Peyer's patch (tissue), 4 donors: ENCODE data around the gene FOXF1.

ENCODE experiments used
- POLR2A ChIP-seq, 2 donors: fragments of 450-650 bp; IDR thresholded peaks; one replicate each; pipeline ENCODE4 v1.5.1; 2017; ENCODE audit warnings: antibody characterized with exemption in 2 of 2, mild to moderate bottlenecking in 2 of 2, moderate library complexity in 2 of 2
- TF ChIP-seq, protein P1 (sequence below), 6 experiments: fragments of 450-650 bp in 4 of 6; fragments of 200-600 bp in 2 of 6; sonication (generic) in 1 of 6; IDR thresholded peaks; one replicate each; pipeline ENCODE4 v1.5.1; 2017 to 2019; ENCODE audit warnings: antibody characterized with exemption in 6 of 6, mild to moderate bottlenecking in 3 of 6, moderate library complexity in 1 of 6

DNA sequence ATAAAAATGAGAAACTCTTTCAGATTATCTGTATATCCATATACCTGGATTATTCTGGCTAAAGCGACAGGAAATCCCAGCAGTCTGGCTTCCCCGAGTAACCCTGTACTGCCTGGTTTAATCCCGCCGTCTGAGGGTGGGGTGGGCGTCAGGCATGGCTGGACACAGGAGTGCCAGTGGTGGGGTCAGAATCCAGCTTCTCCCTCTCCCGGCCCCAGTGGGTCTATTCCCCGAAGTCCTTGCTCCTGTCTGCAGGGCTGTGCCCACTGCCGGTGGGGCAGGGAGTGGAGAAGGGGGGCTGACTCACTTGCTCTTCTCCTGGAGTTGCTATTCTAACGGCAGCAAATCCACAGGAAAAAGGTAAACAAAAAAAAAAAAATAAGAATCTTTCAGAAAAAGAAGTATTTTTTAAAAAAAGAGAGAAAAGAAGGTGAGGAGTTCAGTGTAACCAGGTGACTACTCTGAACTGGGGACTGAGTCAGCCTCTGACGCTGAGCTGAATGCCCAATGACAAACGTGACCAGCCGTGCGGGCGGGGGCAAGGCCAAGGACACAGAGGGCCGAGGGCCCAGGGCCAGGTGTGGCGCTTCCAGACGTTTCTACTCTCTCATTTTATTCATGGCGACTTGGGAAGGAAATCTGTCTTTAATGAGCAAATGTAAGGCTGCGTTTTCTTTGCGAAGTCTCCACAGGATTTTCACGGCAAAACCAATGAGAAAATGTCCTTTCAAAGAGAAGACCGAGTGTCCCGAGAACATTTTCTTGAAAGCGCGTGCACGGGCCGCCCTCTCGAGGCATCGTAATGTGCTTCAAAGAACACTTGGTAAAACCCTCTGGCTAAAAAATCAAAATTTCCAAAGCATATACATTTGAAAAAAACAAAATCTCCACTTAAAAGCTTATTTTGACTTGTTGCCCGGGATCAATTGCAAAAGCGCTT is 20.2 kb downstream of the FOXF1 start:
- TF ChIP-seq, protein P1, sequence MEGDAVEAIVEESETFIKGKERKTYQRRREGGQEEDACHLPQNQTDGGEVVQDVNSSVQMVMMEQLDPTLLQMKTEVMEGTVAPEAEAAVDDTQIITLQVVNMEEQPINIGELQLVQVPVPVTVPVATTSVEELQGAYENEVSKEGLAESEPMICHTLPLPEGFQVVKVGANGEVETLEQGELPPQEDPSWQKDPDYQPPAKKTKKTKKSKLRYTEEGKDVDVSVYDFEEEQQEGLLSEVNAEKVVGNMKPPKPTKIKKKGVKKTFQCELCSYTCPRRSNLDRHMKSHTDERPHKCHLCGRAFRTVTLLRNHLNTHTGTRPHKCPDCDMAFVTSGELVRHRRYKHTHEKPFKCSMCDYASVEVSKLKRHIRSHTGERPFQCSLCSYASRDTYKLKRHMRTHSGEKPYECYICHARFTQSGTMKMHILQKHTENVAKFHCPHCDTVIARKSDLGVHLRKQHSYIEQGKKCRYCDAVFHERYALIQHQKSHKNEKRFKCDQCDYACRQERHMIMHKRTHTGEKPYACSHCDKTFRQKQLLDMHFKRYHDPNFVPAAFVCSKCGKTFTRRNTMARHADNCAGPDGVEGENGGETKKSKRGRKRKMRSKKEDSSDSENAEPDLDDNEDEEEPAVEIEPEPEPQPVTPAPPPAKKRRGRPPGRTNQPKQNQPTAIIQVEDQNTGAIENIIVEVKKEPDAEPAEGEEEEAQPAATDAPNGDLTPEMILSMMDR (IDR thresholded peaks at IDR 0.05), result no peak
- TF ChIP-seq POLR2A (IDR thresholded peaks at IDR 0.05), result no peak
